K562 (cell line): ENCODE results near the gene SNX30.

Source experiments
- TAF9B ChIP-seq: fragments of 450-650 bp; IDR thresholded peaks from 2 replicates; pipeline ENCODE4 v1.6.1; 2018; ENCODE audit warnings: mild to moderate bottlenecking; ENCODE audit not compliant: partially characterized antibody
- TRIM24 ChIP-seq, 2 experiments: fragments of 450-650 bp; IDR thresholded peaks; 2 replicates each; pipeline ENCODE4 v1.6.1; 2016
- TF ChIP-seq, protein P1 (sequence below), 3 experiments: IDR thresholded peaks in 2 of 3; conservative IDR thresholded peaks in 1 of 3; 2 replicates each; pipeline ENCODE4 v1.5.1; 2011 to 2012; ENCODE audit warnings: low read length in 3 of 3, mild to moderate bottlenecking in 3 of 3, control low read depth in 2 of 3, improper control_type of control experiment in 1 of 3, inconsistent platforms in 1 of 3, low read depth in 1 of 3, mixed read lengths in 1 of 3, moderate library complexity in 1 of 3; ENCODE audit not compliant: insufficient read depth in 2 of 3
- TF ChIP-seq, protein P2 (sequence below): fragments of 450-650 bp; IDR thresholded peaks from 2 replicates; pipeline ENCODE4 v1.6.1; 2016

DNA sequence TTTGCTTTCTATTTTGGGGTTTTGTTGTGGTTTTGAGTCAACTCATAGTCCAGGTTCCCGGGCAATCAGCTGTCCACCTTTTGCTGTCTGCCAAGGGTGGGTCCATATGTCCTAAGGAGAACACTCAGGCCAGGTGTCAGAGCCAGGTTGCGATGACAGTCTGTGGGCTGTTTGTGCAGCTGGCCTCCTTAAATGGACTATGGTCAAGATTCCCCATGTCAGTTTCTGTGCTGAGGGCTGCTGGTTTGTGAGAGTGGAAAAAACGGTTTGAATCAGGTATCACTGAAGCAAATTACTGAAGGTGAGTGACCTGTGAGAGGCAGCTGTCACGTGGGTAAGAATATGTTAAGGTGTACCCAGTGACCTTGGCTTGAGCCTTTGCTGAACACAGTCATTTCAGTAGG lies 33.0 kb downstream of the SNX30 start:
- no peak for TF ChIP-seq TAF9B
- TF ChIP-seq, protein P1, sequence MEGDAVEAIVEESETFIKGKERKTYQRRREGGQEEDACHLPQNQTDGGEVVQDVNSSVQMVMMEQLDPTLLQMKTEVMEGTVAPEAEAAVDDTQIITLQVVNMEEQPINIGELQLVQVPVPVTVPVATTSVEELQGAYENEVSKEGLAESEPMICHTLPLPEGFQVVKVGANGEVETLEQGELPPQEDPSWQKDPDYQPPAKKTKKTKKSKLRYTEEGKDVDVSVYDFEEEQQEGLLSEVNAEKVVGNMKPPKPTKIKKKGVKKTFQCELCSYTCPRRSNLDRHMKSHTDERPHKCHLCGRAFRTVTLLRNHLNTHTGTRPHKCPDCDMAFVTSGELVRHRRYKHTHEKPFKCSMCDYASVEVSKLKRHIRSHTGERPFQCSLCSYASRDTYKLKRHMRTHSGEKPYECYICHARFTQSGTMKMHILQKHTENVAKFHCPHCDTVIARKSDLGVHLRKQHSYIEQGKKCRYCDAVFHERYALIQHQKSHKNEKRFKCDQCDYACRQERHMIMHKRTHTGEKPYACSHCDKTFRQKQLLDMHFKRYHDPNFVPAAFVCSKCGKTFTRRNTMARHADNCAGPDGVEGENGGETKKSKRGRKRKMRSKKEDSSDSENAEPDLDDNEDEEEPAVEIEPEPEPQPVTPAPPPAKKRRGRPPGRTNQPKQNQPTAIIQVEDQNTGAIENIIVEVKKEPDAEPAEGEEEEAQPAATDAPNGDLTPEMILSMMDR (IDR thresholded peaks at IDR 0.05 in 2 of 3, conservative IDR thresholded peaks at IDR 0.05 in 1 of 3; ENCODE audit: insufficient read depth in 2 of 3, low read depth in 1 of 3, low read length in 3 of 3) = no peak
- TF ChIP-seq, protein P2, sequence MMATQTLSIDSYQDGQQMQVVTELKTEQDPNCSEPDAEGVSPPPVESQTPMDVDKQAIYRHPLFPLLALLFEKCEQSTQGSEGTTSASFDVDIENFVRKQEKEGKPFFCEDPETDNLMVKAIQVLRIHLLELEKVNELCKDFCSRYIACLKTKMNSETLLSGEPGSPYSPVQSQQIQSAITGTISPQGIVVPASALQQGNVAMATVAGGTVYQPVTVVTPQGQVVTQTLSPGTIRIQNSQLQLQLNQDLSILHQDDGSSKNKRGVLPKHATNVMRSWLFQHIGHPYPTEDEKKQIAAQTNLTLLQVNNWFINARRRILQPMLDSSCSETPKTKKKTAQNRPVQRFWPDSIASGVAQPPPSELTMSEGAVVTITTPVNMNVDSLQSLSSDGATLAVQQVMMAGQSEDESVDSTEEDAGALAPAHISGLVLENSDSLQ = no peak
- no peak for TF ChIP-seq TRIM24 (IDR thresholded peaks at IDR 0.05)
